GM06990 (cell line): ENCODE measurements around the gene EVC2.

Experiments
- DNase-seq: peaks from one replicate; pipeline ENCODE4 v3.0.0-alpha.2; 2011; ENCODE audit not compliant: insufficient read length; ENCODE audit errors: extremely low read depth
- H3K27me3 ChIP-seq: replicated peaks from 2 replicates; pipeline ENCODE4 v1.6.0; 2011; ENCODE audit warnings: low read length; ENCODE audit not compliant: control insufficient read depth, insufficient read depth
- H3K36me3 ChIP-seq: 2 replicates; pipeline ENCODE4 v1.5.1; 2011; ENCODE audit warnings: low read length; ENCODE audit not compliant: control insufficient read depth, insufficient read depth
- H3K4me3 ChIP-seq: replicated peaks from 2 replicates; pipeline ENCODE4 v1.5.1; 2011; ENCODE audit warnings: low read depth, mild to moderate bottlenecking, control low read depth, low read length
- TF ChIP-seq, protein P1 (sequence below): IDR thresholded peaks from 2 replicates; pipeline ENCODE4 v1.5.1; 2011; ENCODE audit warnings: low read length, control low read depth, mild to moderate bottlenecking, inconsistent platforms; ENCODE audit not compliant: insufficient read depth, poor library complexity, severe bottlenecking

Gene EVC2

DNA sequence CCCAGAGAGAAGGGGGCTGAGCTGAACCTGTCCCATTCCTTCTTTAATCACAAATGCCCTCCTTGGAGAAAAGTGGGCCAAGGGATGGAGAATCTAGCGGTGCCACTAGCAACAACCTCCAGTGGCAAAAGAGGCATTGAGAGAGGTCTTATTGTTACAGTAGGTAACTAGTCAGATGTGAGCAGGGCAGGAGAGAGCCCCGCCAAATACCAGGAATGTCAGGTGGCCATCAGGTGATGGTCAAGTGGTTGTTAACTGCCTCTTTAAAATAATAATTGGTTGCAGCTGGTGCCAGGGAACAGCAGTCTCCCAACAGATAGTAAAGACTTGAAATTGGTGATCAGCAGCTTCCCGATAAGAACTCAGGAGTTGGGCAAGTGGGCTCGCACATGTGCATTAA is 116.1 kb downstream of the EVC2 start:
- DNase-seq = no peak
- no peaks in the 10 kb centered on the region; the same call in none of the 2 replicates for H3K36me3 ChIP-seq
- TF ChIP-seq, protein P1, sequence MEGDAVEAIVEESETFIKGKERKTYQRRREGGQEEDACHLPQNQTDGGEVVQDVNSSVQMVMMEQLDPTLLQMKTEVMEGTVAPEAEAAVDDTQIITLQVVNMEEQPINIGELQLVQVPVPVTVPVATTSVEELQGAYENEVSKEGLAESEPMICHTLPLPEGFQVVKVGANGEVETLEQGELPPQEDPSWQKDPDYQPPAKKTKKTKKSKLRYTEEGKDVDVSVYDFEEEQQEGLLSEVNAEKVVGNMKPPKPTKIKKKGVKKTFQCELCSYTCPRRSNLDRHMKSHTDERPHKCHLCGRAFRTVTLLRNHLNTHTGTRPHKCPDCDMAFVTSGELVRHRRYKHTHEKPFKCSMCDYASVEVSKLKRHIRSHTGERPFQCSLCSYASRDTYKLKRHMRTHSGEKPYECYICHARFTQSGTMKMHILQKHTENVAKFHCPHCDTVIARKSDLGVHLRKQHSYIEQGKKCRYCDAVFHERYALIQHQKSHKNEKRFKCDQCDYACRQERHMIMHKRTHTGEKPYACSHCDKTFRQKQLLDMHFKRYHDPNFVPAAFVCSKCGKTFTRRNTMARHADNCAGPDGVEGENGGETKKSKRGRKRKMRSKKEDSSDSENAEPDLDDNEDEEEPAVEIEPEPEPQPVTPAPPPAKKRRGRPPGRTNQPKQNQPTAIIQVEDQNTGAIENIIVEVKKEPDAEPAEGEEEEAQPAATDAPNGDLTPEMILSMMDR = no peak
- H3K27me3 ChIP-seq = no peaks in the 10 kb centered on the region
- H3K4me3 ChIP-seq = no peak overlapping the region

DNA sequence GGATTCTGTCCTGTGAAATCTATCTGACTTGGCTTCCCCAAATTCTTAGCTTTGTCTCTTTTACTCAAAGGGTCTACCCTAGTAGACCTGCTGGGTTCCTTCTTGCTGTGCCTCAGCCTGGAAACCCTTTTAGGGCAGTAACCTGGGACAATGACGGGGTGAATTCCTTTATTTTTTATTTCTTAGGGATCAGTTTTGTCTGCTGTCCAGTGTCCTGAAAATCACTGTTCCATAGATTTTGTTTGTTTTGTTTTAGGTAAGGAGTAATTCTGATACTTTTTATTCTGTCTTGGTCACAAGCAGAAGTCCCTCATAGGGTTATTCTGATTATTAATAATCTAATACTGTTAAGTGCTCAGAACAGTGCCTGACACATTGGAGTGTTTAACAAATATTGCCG is 118.9 kb downstream of the EVC2 start:
- Histone ChIP-seq H3K36me3 (no peaks in the 10 kb centered on the region; the same call in none of the 2 replicates), H3K27me3 (no peaks in the 10 kb centered on the region), H3K4me3 (no peak overlapping the region)
- no peak for DNase-seq
- TF ChIP-seq, protein P1 = no peak

DNA sequence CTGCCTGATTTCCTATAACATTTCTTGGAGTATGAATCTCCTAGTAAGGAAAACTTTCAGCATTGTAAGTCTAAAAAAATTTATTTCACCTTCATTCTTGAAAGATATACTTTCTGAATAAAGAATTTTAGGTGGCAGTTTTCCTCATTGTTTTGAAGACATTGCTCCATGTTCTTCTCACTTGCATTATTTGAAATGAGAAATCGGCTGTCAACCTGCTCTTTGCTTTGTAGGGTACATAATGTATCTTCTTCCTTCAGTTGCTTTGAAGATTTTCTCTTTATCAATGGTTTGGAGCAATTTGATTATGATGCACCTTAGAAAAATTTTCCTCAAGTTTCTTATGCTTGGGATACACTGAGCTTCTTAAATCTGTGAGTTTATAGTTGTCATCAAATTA is 120.3 kb downstream of the EVC2 start:
- H3K36me3 ChIP-seq = no peaks in the 10 kb centered on the region; the same call in none of the 2 replicates
- no peak overlapping the region for H3K4me3 ChIP-seq
- DNase-seq = no peak
- H3K27me3 ChIP-seq = no peaks in the 10 kb centered on the region
- TF ChIP-seq, protein P1 = no peak

DNA sequence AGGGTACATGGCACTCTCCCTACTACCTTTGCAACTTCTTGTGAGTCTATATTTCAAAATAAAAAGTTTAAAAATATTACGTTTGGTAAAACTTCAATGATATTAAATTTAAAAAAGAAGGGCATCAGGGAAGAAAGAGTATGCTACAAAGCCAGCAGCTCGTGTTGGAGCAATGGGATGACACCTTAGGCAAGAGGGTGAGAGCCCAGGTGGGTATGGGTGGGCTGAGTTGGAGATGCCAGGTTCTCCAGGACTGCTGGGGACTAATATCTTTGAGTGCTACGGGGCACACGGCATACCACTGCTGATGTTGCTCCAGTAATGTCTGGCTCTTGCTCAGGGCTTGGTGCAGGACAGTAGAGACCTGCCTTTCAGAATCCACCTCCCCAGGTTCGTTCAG is 132.4 kb downstream of the EVC2 start:
- DNase-seq = no peak
- no peak overlapping the region for H3K4me3 ChIP-seq
- no peaks in the 10 kb centered on the region for H3K27me3 ChIP-seq
- TF ChIP-seq, protein P1 = no peak
- H3K36me3 ChIP-seq = no peaks in the 10 kb centered on the region; the same call in 1 of the 2 replicates

DNA sequence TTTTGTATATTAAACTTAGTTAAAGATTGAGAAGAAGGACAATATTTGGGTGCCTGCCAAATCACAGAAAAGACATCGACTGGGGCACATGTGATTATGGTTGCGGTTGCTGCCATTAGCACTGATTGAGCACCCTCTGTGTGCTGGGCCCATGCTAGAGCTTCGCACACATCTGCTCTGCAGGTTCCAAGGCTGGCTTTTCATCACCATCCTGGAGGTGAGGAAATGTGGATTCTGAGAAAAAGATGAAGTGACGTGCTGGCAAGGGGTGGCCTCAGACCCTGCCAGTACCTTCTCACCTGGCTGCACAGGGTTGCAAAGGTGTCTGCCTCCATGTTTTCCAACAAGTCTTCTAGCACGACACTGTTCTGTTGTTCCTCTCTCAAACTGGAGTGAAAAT is 134.0 kb downstream of the EVC2 start:
- no peak for DNase-seq
- Histone ChIP-seq H3K36me3 (no peaks in the 10 kb centered on the region; the same call in 1 of the 2 replicates), H3K27me3 (no peaks in the 10 kb centered on the region), H3K4me3 (no peak overlapping the region)
- TF ChIP-seq, protein P1 = no peak

DNA sequence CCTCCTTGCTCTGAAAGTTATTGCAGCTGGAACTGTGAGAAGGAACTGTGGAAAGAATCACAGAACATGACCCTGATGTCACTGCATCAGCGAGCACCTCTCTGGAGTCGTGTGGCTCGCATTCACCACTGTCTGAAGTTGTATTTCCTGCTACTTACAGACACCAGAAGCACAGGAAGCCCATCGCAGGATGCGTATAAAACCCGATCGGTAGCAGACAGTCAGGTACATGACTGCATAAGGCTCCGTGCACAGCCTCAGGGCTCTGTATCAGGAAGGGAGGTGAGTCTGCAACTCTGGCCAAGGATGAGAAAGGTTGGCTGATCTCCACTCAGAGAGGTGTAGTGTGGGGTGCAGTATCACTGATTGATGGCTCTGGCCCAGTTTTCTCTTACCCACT is 134.4 kb downstream of the EVC2 start:
- H3K4me3 ChIP-seq = no peak overlapping the region
- no peaks in the 10 kb centered on the region for H3K27me3 ChIP-seq
- TF ChIP-seq, protein P1 = no peak
- DNase-seq = no peak
- H3K36me3 ChIP-seq = no peaks in the 10 kb centered on the region; the same call in 1 of the 2 replicates
